Stimulated activated effector memory CD8-positive, alpha-beta T cell treated with anti-CD3 and anti-CD28 coated beads, Interleukin-12 subunit alpha, Interleukin-12 subunit beta, amount 100 ng/mL, for 72 hours (primary cell): Measurements from ENCODE around the gene TMEM38B.
A peak's percentile ranks its signal among the peaks of the same experiment; 100 is the strongest.

Experiments
- ATAC-seq: fragments of 150-1000 bp; cut with Tn5 transposase; 2 replicates; pipeline ENCODE4 v1.10.0; 2021
- DNase-seq, 2 donors: peaks; one replicate each; pipeline ENCODE4 v3.0.0; 2021 to 2022; ENCODE audit warnings: low spot score in 2 of 2
- H3K27ac Mint-ChIP-seq: one replicate; pipeline ENCODE4 v1.8.0; 2022; ENCODE audit warnings: mild to moderate bottlenecking, mixed read lengths
- H3K36me3 Mint-ChIP-seq: one replicate; pipeline ENCODE4 v1.8.0; 2022; ENCODE audit warnings: mild to moderate bottlenecking, mixed read lengths
- H3K4me1 Mint-ChIP-seq: one replicate; pipeline ENCODE4 v1.8.0; 2022; ENCODE audit warnings: mixed read lengths
- H3K4me3 Mint-ChIP-seq: one replicate; pipeline ENCODE4 v1.8.0; 2022; ENCODE audit warnings: mild to moderate bottlenecking, mixed read lengths
- H3K9me3 Mint-ChIP-seq: one replicate; pipeline ENCODE4 v1.8.0; 2022; ENCODE audit warnings: mixed read lengths

TMEM38B gene

DNA sequence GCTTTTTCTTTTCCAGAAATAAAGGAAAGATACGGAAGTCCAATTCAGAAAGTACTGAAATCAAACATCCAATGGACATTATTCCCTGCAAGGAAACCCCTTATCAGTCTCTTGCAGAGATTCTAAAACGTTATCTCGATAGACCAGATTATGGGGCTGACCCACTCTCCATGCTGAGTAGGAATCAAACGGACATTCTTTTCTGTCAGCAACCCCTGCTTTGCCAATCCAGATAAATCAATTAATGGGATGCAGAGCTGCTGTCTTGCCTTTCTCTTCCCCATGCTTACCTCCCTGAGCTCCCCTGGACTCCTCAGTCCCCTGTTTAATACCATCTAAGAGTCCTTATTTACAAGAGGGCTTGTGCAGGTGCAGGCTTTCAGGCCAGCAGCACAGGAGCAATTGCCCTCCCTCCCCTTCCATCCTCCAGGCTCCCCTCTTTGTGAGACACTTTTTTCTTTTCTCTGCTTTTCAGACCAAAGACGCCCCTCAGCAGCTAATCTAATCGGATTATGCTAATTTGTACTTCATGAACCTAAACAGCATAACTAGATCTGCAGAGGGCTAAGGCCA, 17.9 kb upstream of the TMEM38B start:
- Mint-ChIP-seq H3K27ac (no peak overlapping the region), H3K4me3 (no peak overlapping the region), H3K4me1 (no peaks in the 10 kb centered on the region), H3K36me3 (no peaks in the 10 kb centered on the region), H3K9me3 (no peaks in the 10 kb centered on the region)
- ATAC-seq (no peak), DNase-seq (no peak)

DNA sequence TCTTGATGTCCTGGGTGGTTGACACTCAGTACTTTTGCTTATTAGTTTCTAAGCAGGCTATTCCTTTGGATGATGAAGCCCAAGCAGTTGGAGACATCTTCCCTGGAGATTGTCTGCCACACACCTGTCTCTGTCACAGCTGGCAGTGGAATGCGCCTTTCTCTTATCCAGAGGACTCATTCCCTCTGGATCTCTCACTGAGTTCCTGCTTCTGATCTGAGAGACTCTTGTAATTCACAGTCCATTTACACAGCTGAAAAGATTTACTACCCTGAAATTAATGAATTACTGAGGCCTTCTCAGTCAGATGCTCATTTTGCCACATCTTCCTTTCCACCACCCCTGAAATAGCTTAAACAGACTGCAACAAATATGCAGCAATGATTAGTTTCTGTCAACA, 16.2 kb upstream of the TMEM38B start:
- Mint-ChIP-seq H3K36me3 (no peaks in the 10 kb centered on the region), H3K27ac (no peak overlapping the region), H3K4me3 (no peak overlapping the region), H3K4me1 (no peaks in the 10 kb centered on the region), H3K9me3 (no peaks in the 10 kb centered on the region)
- no peak for ATAC-seq
- no peak for DNase-seq

DNA sequence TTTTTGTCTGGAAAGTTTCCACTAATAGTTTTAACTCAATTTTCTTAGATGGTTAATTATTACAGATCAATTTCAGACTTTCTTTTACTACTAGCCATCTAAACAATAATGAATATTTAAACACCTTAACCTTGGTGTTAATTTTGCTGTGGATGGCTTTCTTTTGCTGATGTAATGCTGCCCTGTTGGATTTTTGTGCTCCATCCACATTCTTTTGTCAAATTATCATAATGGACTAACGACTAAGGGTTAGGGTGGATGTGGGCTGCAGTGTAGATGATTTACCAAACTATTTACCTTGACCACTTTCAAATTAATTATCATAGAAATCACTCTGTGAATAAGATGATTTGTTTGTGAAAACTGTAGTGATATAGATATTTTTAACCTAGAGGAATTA, 15.6 kb upstream of the TMEM38B start:
- Mint-ChIP-seq H3K4me3 (no peak overlapping the region), H3K36me3 (no peaks in the 10 kb centered on the region), H3K27ac (no peak overlapping the region), H3K9me3 (no peaks in the 10 kb centered on the region), H3K4me1 (no peaks in the 10 kb centered on the region)
- DNase-seq: no peak
- ATAC-seq: no peak

DNA sequence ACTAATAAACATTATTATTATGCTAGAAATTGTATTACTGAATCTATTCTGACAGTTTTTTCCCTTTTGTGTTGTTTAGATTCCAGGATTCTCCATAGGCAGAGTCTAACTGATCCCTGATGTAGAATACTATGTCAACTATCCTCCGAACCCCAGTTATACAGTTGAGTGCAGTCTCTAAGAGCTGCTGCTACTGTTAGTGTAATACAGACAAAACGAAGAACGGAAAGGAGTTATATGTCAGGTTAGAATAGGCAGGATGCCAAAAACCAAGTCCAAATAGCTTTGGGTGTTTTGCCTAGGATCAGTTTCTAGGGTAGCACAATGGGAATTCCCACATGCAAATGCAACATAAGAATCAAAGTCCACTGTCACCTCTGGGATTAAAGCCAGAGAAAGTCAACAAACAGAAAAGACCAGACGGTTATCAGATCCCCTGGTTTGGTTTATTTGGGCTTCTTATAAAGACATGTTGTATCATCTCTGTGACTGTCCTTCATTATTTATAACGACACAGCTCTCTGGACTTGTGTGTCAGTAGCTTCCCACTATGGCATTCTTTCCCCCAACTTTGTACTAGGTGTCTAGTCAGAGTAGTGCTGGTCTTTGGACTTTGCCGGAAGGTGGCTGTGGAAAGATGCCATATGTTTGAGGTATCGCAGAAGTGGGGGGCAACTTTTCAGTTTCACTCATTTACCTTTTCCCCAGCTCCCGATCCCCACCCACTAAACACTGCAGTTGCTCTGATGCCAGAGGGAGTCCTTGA, 14.9 kb upstream of the TMEM38B start:
- DNase-seq (no peak), ATAC-seq (no peak)
- Mint-ChIP-seq H3K4me3 (no peak overlapping the region), H3K27ac (no peak overlapping the region), H3K9me3 (no peaks in the 10 kb centered on the region), H3K4me1 (no peaks in the 10 kb centered on the region), H3K36me3 (no peaks in the 10 kb centered on the region)

DNA sequence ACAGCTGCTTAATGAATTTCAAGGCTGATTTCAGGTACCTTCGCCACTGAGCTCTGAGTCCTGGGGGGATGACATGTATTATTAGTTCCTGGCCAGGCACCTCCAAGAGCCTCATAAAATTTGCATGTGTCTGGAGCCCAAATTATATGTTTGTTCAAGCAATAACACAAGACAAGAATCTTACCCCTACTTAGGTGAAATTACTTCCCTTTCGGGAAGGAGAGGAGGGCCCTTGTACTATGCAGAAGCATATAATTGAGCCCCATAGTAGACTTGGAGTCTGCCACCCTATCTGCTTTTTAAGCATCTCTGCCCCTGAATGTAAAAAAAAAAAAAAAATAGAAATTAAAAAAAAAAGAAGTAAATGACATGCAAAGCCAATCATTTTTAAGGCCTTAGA, 13.0 kb upstream of the TMEM38B start:
- Mint-ChIP-seq H3K36me3 (no peaks in the 10 kb centered on the region), H3K4me1 (no peaks in the 10 kb centered on the region), H3K4me3 (no peak overlapping the region), H3K27ac (no peak overlapping the region), H3K9me3 (no peaks in the 10 kb centered on the region)
- no peak for ATAC-seq
- DNase-seq: no peak

DNA sequence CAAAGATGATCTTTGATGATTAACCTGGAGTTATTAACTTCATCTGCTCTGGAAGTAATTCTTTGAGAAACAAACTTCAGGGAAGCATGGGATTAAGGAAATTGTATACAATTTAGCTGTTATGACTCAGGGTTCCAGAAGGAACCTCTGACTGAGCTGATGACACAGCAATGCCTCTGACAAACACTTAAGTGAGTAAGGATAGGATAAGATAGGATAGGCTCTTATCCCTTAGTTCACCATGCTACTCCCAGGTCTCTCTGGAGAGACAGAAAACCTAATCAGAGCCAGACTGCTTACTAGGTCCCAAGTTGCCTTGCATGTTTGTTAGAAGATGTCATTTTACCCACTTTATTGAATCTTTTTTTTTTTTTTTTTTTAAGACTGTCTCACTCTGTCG, 12.6 kb upstream of the TMEM38B start:
- H3K27ac Mint-ChIP-seq: no peak overlapping the region
- no peak for ATAC-seq
- no peak for DNase-seq
- no peaks in the 10 kb centered on the region for H3K36me3 Mint-ChIP-seq
- H3K4me1 Mint-ChIP-seq: no peaks in the 10 kb centered on the region
- H3K4me3 Mint-ChIP-seq: no peak overlapping the region
- no peaks in the 10 kb centered on the region for H3K9me3 Mint-ChIP-seq

DNA sequence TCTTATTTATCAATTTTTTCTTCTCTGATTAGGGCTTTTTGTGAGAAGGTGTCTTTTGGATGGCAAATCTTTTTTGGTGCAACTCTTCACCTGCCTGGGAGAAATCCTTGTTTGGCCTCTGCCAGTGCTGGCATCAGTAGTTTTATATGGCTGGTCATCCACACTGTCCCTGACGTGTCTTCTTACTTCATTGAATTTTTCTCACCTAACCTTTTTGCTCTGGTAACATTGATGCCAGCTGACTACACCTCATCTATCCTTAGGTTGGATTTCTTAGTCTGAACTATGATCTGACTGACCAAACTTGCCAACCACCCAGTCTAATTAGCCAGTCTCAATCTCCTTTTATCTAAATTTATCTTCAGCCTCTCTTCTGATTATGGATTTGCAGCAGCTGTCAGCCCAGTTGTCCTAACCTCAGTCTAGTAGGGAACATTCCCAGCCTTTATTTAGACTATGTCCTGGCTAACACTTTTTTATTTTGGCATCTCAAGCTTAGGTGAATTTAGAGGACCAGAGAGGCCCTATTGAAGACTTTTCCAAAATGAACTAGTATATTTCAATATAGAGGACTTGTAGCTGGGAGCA, 10.6 kb upstream of the TMEM38B start:
- H3K27ac Mint-ChIP-seq: no peak overlapping the region
- no peak for ATAC-seq
- H3K4me1 Mint-ChIP-seq: no peaks in the 10 kb centered on the region
- H3K36me3 Mint-ChIP-seq: no peaks in the 10 kb centered on the region
- no peak overlapping the region for H3K4me3 Mint-ChIP-seq
- no peak for DNase-seq
- no peaks in the 10 kb centered on the region for H3K9me3 Mint-ChIP-seq

DNA sequence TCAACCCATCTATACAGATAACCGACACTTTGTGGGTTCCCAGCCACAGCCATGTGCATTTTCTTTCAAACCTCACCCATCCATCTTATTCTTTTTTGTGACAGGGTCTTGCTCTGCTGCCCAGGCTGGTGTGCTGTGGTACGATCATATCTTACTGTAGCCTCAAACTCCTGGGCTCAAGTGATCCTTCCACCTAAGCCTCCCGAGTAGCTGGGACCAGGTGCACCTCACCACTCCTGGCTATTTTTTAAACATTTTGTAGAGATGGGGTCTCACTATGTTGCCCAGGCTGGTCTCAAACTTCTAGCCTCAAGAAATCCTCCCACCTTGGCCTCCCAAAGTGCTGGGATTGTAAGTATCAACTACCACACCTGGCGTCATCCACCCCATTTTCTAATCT, 7.4 kb upstream of the TMEM38B start:
- no peak overlapping the region for H3K4me3 Mint-ChIP-seq
- no peak overlapping the region for H3K27ac Mint-ChIP-seq
- H3K4me1 Mint-ChIP-seq: no peaks in the 10 kb centered on the region
- ATAC-seq: no peak
- no peaks in the 10 kb centered on the region for H3K36me3 Mint-ChIP-seq
- no peaks in the 10 kb centered on the region for H3K9me3 Mint-ChIP-seq
- DNase-seq: no peak

DNA sequence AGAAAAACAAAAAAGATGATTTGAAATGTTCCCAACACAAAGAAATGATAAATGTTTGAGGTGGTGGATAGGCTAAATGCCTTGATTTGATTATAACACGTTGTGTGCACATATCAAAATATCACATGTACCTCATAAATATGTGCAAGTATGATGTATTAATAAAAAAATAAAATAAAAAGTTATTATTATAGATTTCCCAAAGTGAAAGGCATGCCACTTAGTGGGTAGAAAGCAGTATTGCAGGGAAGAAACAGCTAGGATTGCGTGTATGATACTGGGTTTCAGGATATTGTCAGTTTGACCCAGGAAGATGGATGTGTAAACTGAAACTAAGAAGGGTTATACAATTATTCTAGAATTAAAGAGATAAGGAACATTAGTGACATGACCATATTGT, 3.6 kb upstream of the TMEM38B start:
- Mint-ChIP-seq H3K36me3 (no peaks in the 10 kb centered on the region), H3K4me1 (peaks cover 17% of the 10 kb centered on the region), H3K27ac (no peak overlapping the region), H3K4me3 (no peak overlapping the region), H3K9me3 (no peaks in the 10 kb centered on the region)
- DNase-seq (no peak), ATAC-seq (no peak)

DNA sequence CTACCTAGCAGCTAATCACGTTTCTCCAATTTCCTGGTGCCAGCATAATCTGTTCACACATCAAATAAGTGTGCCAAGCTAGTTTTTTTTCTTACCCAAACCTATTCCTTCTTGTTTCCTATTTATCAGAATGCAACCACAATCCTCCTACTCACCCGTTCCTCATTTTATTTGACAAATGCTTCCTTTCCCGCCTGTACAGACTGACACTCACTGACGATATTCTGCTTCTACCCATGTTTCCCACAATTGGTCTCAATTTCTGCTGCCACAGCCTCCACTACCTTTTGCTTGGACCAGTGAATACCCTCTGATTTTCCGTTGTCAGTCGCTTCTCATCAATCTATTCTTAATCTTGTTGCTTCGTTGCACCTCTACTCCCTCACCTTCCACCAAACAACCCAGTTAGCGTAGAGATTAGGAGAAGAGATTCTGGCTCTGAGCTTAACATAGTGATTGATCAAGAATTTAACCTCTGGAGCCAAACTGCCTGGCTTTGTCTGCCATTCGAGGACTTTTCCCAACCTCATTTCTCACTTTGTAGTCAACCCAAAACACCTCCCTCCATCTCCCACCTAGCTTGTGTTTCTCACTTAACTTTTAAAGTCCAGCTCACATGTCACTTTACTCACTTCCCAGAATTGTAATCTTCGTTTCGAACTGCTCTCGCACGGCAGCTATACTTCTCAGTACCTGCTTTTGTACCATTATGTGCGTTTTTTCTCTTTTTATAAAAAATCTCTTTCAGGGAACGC, 729 bp upstream of the TMEM38B start:
- no peaks in the 10 kb centered on the region for H3K9me3 Mint-ChIP-seq
- DNase-seq (no peak), ATAC-seq (peak; percentile 0)
- H3K4me1 Mint-ChIP-seq: peaks cover 17% of the 10 kb centered on the region
- H3K27ac Mint-ChIP-seq: no peak overlapping the region
- H3K36me3 Mint-ChIP-seq: no peaks in the 10 kb centered on the region
- peak overlapping the region; percentile 61 for H3K4me3 Mint-ChIP-seq

DNA sequence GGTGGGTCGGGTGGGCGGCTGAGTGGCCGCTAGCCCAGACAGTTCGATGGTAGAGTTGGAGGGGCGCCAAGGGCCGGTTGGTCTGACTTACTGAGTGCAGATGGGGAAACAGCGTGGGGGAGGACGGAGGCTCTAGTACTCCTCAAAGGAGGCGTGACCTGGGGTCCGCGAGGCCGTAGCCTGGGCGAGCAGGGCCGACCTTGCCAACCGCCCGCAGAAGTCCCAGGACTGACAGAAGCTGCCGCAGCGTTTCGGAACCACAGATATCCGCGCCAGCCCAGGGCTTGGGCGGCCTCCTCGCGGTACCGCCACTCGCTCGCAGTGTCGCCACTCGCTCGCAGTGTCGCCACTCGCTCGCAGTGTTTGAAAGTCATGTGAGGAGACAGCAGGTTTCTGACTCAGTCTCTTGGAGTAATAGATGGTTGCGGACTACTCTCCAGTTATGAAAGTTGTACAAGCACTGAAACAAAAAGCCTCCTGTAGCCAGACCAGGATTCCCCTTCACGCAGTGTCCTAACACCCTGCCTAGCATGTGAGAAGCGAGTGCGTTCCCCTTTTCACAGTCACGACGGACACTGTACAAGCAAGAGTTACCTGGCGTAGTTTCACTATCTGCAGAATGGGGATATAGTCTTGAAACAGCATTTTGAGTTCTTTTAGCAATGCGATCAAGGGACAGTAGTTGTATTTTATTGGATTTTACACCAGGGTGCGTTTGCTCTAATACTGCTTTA, 674 bp downstream of the TMEM38B start:
- DNase-seq (peak; percentile 44 to 83), ATAC-seq (peak; percentile 87)
- Mint-ChIP-seq H3K4me1 (peaks cover 17% of the 10 kb centered on the region), H3K9me3 (no peaks in the 10 kb centered on the region), H3K4me3 (peak overlapping the region; percentile 61), H3K36me3 (no peaks in the 10 kb centered on the region), H3K27ac (no peak overlapping the region)

DNA sequence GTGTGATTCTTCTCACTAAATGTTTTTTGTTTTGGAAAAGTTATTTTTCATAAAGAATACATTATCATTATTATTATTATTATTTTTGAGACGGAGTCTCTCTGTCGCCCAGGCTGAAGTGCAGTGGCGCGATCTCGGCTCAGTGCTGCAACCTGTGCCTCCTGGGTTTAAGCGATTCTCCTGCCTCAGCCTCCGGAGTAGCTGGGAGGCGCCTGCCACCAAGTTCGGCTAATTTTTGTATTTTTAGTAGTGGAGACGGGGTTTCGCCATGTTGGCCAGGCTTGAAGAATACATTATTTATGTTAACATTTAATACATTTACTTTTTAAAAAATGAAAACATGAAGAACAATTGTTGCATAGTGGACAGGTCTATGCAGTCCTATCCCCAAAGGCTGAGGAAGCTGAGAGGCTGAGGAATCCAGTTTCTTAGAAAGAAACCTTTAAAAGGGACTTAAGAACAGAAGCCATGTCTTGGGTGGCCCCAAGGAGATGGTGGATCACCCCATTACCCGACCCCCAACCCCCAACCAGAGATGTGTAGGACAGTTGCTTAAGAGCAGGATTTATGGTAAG, 2.0 kb downstream of the TMEM38B start:
- no peaks in the 10 kb centered on the region for H3K36me3 Mint-ChIP-seq
- DNase-seq (no peak), ATAC-seq (no peak)
- no peaks in the 10 kb centered on the region for H3K9me3 Mint-ChIP-seq
- no peak overlapping the region for H3K4me3 Mint-ChIP-seq
- H3K4me1 Mint-ChIP-seq: peaks cover 17% of the 10 kb centered on the region
- no peak overlapping the region for H3K27ac Mint-ChIP-seq

DNA sequence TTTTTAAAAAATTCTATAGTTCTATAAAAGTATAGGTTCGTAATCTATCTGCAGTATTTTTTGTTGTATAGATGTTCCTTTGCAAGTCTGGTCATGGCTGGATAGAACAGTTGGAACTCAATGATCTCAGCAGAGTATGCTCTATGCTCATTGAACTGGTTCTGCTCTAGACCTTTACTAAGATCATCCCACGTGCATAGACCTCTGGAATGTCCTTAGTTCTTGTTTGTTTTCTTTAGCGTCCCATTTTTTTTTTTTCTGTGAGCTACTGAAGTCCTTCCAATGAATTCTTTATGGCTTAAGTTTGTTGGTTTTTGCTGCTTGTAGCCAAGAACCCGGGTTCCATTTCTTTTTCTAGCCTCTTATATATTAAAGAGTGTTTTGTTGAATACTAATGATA, 3.5 kb downstream of the TMEM38B start:
- ATAC-seq (no peak), DNase-seq (no peak)
- no peaks in the 10 kb centered on the region for H3K9me3 Mint-ChIP-seq
- H3K27ac Mint-ChIP-seq: no peak overlapping the region
- no peak overlapping the region for H3K4me3 Mint-ChIP-seq
- peaks cover 17% of the 10 kb centered on the region for H3K4me1 Mint-ChIP-seq
- H3K36me3 Mint-ChIP-seq: no peaks in the 10 kb centered on the region

DNA sequence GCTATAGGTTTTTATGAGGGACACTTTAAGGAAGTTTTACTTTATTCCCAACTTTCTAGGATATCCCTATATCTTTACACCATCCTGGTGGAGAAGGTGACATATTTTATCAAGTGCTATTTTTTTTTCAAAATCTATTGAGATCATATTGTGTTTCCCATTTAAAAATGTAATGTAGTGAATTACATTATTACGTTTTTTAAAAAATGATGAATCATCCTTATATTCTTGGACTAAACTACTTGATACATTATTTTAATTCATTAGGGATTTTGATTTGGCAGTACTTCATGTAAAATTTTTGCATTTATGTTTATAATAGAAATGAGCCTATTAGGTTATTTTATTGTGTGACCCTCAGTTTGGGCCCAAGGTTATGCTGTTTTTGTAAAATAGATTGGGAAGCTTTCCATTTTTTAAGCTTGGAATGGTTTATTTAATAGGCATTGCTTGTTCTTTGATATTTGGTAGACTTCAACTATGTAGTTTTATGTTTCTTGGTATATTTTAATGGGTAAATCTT, 4.1 kb downstream of the TMEM38B start:
- peaks cover 14% of the 10 kb centered on the region for H3K4me1 Mint-ChIP-seq
- H3K4me3 Mint-ChIP-seq: no peak overlapping the region
- DNase-seq: no peak
- no peak overlapping the region for H3K27ac Mint-ChIP-seq
- no peak for ATAC-seq
- no peaks in the 10 kb centered on the region for H3K36me3 Mint-ChIP-seq
- no peaks in the 10 kb centered on the region for H3K9me3 Mint-ChIP-seq

DNA sequence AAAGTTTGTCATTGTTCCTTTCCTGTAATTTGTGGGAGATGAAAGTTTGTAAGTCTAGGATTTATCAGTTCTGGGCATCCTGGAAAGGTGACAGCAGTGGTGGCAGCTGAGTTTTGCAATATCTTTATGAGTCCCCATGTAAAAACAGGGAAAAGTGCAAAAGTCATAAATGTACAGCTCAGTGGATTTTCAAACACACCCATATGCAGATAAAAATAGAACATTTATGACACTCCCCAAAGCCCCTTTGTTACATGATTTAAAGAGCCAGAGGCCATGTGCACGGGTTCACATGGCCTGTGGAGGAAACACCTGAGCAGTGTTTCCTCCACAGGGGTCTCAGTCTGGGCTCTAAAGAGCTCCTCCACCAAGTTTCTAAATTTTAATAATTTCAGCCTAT, 6.3 kb downstream of the TMEM38B start:
- no peak overlapping the region for H3K27ac Mint-ChIP-seq
- no peak for ATAC-seq
- no peak overlapping the region for H3K4me3 Mint-ChIP-seq
- H3K9me3 Mint-ChIP-seq: no peaks in the 10 kb centered on the region
- no peaks in the 10 kb centered on the region for H3K36me3 Mint-ChIP-seq
- peaks cover 1% of the 10 kb centered on the region for H3K4me1 Mint-ChIP-seq
- no peak for DNase-seq
